Stimulated activated CD4-positive, alpha-beta T cell treated with anti-CD3 and anti-CD28 coated beads, Interleukin-4, amount 100 ng/mL, for 48 hours (primary cell): ENCODE results near the gene HSPA12B.

Source experiments
- DNase-seq, 2 donors: peaks; one replicate each; pipeline ENCODE4 v3.0.0-alpha.2; 2020; ENCODE audit warnings: low read depth in 2 of 2

The HSPA12B gene

GRCh38 chr20:3729811-3730540, 2.5 kb upstream of the HSPA12B start:
- DNase-seq = no peak

- no peak for DNase-seq
Measured at GRCh38 chr20:3730803-3731672, 1.4 kb upstream of the HSPA12B start.

GRCh38 chr20:3731944-3732326, 550 bp upstream of the HSPA12B start:
- DNase-seq = no peak

- no peak for DNase-seq
Measured at GRCh38 chr20:3733119-3733995, 872 bp downstream of the HSPA12B start.

GRCh38 chr20:3734111-3734843, 1.8 kb downstream of the HSPA12B start:
- no peak for DNase-seq

GRCh38 chr20:3735768-3736167, 3.3 kb downstream of the HSPA12B start:
- no peak for DNase-seq

GRCh38 chr20:3738111-3739053, 5.9 kb downstream of the HSPA12B start:
- DNase-seq = no peak

- no peak for DNase-seq
Measured at GRCh38 chr20:3739054-3739925, 6.8 kb downstream of the HSPA12B start.

GRCh38 chr20:3739926-3740451, 7.5 kb downstream of the HSPA12B start:
- DNase-seq = no peak

- DNase-seq = no peak
Measured at GRCh38 chr20:3740615-3741301, 8.3 kb downstream of the HSPA12B start.

GRCh38 chr20:3741836-3742458, 9.5 kb downstream of the HSPA12B start:
- DNase-seq = no peak

GRCh38 chr20:3743251-3743650, 10.8 kb downstream of the HSPA12B start:
- DNase-seq = no peak

- DNase-seq = no peak
Measured at GRCh38 chr20:3744037-3744436, 11.6 kb downstream of the HSPA12B start.

GRCh38 chr20:3744806-3745685, 12.6 kb downstream of the HSPA12B start:
- DNase-seq = peak; percentile 71 to 72

- no peak for DNase-seq
Measured at GRCh38 chr20:3745686-3746173, 13.2 kb downstream of the HSPA12B start.

- DNase-seq = no peak
Measured at GRCh38 chr20:3747471-3747870, 15.0 kb downstream of the HSPA12B start.

- no peak for DNase-seq
Measured at GRCh38 chr20:3748073-3748472, 15.6 kb downstream of the HSPA12B start.
